PC-9 (cell line): ENCODE results near the gene C3orf18.

Source experiments
- CTCF ChIP-seq: fragments of 200-600 bp; sonication (generic); conservative IDR thresholded peaks from 2 replicates; pipeline ENCODE4 v1.6.1; 2017; ENCODE audit warnings: mixed run types, antibody characterized with exemption, mild to moderate bottlenecking, moderate library complexity
- EZH2 ChIP-seq: fragments of 200-600 bp; sonication (generic); IDR thresholded peaks from 2 replicates; pipeline ENCODE4 v1.8.0; 2017; ENCODE audit warnings: antibody characterized with exemption, low read depth

GRCh38 chr3:50518436-50518835 is 49.1 kb downstream of the C3orf18 start:
- TF ChIP-seq CTCF (no peak), EZH2 (no peak)
